IPS-20b (cell line): ENCODE results near the gene CDH13.

Experiments used
- H3K27ac ChIP-seq: one replicate; pipeline ENCODE4 v1.5.1; 2013; ENCODE audit warnings: low read length
- H3K27me3 ChIP-seq: 2 replicates; pipeline ENCODE4 v1.6.1; 2013; ENCODE audit warnings: mild to moderate bottlenecking, low read length, inconsistent platforms; ENCODE audit not compliant: insufficient read depth
- H3K36me3 ChIP-seq: 2 replicates; pipeline ENCODE4 v1.6.1; 2013; ENCODE audit warnings: low read depth, mild to moderate bottlenecking, inconsistent platforms, low read length, moderate library complexity; ENCODE audit not compliant: insufficient read depth
- H3K4me1 ChIP-seq: 2 replicates; pipeline ENCODE4 v1.6.1; 2013; ENCODE audit warnings: mild to moderate bottlenecking, control low read depth, inconsistent platforms, low read length, moderate library complexity; ENCODE audit not compliant: insufficient read depth
- H3K4me3 ChIP-seq: 2 replicates; pipeline ENCODE4 v1.5.1; 2013; ENCODE audit warnings: mild to moderate bottlenecking, low read length, inconsistent platforms
- H3K9ac ChIP-seq: 2 replicates; pipeline ENCODE4 v1.6.1; 2013; ENCODE audit warnings: low read depth, mild to moderate bottlenecking, inconsistent platforms, low read length, moderate library complexity
- H3K9me3 ChIP-seq: 2 replicates; pipeline ENCODE4 v1.6.1; 2013; ENCODE audit warnings: mild to moderate bottlenecking, low read depth, low read length, inconsistent platforms; ENCODE audit not compliant: insufficient read depth

Gene CDH13

DNA sequence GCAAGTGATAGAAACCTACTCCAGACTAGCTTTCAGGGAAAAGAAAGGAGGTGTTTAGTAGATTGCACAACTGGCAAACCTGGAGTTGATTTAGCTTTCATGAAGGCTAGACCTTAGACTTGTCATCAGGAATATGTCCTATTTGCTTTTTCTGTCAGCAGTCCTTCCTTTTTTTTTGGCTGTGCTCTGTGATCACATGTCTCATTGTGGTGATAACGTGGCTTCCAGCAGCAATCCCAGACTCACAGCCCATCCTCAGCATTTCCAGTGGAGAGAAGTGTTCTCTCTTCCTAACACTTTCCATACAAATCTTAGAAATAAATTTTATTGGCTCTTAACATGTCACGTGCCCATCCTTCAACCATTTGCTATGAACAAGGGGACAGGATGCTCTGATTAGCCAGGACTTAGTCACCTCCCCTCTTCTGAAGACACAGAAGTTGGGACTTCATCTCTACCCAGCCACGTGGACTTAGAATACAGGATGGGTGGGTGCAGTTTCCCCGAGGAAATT lies 74.7 kb downstream of the CDH13 start:
- Histone ChIP-seq H3K4me1 (peaks cover 3% of the 10 kb centered on the region; the same call in 1 of the 2 replicates), H3K36me3 (no peaks in the 10 kb centered on the region), H3K9me3 (no peaks in the 10 kb centered on the region), H3K9ac (no peak overlapping the region), H3K27ac (no peak overlapping the region), H3K4me3 (no peak overlapping the region), H3K27me3 (no peaks in the 10 kb centered on the region)

DNA sequence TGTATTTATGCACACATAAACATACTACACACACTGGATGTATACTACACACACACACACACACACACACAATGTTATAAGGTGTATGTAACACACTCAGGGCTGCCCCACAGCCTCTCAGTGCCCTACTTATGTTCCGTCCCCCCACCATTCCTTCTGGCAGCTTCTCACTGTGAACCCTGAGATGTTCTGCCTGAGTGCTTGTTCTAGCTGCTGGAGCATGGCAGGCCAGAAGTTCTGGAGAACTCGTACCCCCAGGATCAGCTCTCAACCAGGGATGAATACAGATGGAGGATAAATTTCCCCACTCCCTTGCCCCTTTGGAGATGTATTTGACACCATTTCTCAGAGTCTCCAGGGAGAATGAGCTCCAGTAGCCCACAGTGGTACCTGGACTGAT lies 76.4 kb downstream of the CDH13 start:
- no peaks in the 10 kb centered on the region for H3K27me3 ChIP-seq
- no peak overlapping the region for H3K9ac ChIP-seq
- no peaks in the 10 kb centered on the region for H3K36me3 ChIP-seq
- H3K4me1 ChIP-seq = peaks cover 17% of the 10 kb centered on the region; the same call in 1 of the 2 replicates
- H3K27ac ChIP-seq = no peak overlapping the region
- no peak overlapping the region for H3K4me3 ChIP-seq
- H3K9me3 ChIP-seq = no peaks in the 10 kb centered on the region

DNA sequence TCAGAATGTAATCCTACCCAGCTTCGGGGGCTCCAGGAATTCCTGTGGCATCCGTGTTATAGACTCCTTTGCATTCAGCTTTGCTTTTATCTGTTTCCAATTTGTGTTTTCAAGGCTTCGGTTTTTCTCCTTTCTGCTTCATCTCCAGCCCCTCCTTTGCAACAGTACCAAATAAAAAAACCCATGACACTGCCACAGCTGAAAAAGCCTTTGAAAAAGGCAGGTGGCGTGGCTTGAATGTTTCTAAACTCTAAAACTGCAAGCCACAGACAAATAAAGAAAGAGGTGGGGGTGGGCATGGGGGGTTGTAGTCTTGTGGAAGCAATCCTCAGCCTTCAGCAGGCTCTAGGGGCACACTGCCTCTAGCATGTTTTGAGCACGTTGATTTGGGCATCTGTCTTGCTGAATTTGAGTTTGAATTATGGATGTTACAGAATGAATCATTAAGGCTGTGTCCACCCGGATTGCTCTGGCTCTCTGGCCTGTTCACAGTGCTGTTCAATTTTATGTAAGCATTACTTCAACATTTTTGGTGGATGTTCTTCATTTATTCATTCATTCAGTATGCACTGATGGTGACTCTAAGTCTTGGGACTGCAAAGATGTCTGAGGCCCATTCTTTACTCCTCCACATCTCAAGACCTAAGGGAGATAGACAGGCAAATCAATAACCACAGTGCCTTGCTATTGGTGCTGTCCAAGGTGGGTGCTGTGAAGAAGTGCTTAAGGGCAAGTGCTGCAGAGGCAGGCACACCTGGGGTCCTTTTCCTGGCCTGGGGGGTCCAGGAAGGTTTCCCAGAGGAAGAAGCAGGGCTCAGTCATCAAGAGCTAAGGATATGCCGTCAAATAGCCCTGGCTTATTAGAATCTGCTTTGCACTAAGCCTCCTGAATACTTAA lies 77.4 kb downstream of the CDH13 start:
- peaks cover 23% of the 10 kb centered on the region; the same call in 1 of the 2 replicates for H3K4me1 ChIP-seq

DNA sequence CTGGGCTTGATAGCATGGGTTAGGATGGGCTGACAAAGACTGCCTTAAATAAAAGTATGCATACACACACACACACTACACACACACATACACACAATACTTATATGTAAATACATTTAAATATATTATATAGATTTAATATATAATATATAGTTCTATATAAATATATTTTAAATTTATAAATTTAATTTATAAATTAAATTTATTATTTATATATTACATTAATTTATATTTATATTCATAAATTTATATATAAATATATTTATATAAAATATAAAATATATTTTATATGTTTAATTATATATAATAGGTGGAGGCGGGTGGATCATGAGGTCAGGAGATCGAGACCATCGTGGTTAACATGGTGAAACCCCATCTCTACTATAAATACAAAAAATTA lies 83.2 kb downstream of the CDH13 start:
- no peak overlapping the region for H3K9ac ChIP-seq
- H3K9me3 ChIP-seq = no peaks in the 10 kb centered on the region
- no peak overlapping the region for H3K27ac ChIP-seq

More for the DNA sequence above, 77.4 kb downstream of the CDH13 start:
- Histone ChIP-seq H3K9ac (no peak overlapping the region), H3K27me3 (no peaks in the 10 kb centered on the region), H3K36me3 (no peaks in the 10 kb centered on the region), H3K27ac (no peak overlapping the region), H3K9me3 (no peaks in the 10 kb centered on the region), H3K4me3 (no peak overlapping the region)

DNA sequence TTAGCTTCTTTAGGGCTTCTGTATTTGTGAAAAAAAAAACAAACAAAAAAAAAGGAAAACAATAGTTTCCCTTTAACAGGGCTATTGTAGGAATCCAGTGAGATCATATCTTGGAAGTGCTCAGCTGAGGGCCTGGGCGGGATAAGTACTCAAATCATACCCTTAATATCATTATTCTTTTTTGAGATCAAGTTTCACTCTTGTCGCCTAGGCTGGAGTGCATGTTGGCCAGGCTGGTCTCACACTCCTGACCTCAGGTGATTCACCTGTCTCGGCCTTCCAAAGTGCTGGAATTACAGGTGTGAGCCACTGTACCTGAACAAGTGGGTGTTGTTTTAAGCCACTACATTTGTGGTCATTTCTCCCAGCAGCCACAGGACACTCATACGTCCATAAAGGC lies 87.0 kb downstream of the CDH13 start:
- H3K4me1 ChIP-seq = peaks cover 9% of the 10 kb centered on the region; the same call in 1 of the 2 replicates
- H3K4me3 ChIP-seq = no peak overlapping the region
- no peaks in the 10 kb centered on the region for H3K27me3 ChIP-seq
- no peak overlapping the region for H3K9ac ChIP-seq
- H3K36me3 ChIP-seq = no peaks in the 10 kb centered on the region
- no peak overlapping the region for H3K27ac ChIP-seq
- no peaks in the 10 kb centered on the region for H3K9me3 ChIP-seq

More for the DNA sequence above, 83.2 kb downstream of the CDH13 start:
- no peaks in the 10 kb centered on the region for H3K27me3 ChIP-seq
- no peaks in the 10 kb centered on the region for H3K36me3 ChIP-seq
- H3K4me3 ChIP-seq = no peak overlapping the region
- peaks cover 20% of the 10 kb centered on the region; the same call in 1 of the 2 replicates for H3K4me1 ChIP-seq

DNA sequence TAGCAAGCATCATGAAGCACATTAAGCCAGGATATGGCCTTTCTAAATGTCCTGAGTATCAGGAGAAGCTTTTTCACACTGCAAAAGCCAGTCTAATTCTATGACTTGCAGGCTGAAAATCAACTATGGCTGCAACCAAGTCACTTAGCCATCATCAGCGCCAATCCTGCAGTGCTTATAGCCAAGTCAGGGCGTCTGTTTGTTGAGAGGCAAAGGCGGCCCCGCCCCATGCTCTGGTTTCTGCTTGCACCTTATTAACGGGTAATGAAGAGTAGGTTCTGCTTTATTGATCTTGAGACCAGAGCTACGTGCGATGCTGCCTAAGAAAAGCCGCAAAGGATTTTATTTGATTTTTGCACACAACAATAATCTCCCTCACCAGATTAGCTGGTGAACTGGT lies 88.4 kb downstream of the CDH13 start:
- H3K4me3 ChIP-seq = no peak overlapping the region

DNA sequence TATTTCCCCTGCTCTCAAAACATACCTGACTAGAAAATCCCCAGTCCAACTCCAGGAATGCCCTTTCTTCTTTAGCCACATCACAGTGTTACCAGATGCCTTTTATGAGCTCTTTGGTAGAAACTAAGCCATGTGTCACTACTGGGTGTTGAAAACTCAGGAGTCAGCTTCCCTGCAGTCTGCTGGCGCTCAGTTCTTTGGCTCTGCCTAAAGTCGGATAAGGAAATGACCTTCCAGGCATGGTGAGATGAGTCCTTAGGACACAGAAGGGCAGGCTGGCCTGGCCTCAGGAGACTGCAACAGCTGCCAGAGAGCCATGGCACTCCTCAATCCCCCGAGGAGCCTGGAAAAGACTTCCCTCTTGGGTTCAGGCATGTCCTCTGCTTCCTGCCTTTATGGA lies 89.1 kb downstream of the CDH13 start:
- Histone ChIP-seq H3K27ac (no peak overlapping the region), H3K4me3 (no peak overlapping the region), H3K36me3 (no peaks in the 10 kb centered on the region), H3K27me3 (no peaks in the 10 kb centered on the region), H3K9me3 (no peaks in the 10 kb centered on the region), H3K4me1 (peaks cover 6% of the 10 kb centered on the region; the same call in 1 of the 2 replicates), H3K9ac (no peak overlapping the region)

More for the DNA sequence above, 88.4 kb downstream of the CDH13 start:
- no peak overlapping the region for H3K9ac ChIP-seq
- no peaks in the 10 kb centered on the region for H3K27me3 ChIP-seq
- peaks cover 6% of the 10 kb centered on the region; the same call in 1 of the 2 replicates for H3K4me1 ChIP-seq
- H3K27ac ChIP-seq = no peak overlapping the region
- no peaks in the 10 kb centered on the region for H3K36me3 ChIP-seq
- H3K9me3 ChIP-seq = no peaks in the 10 kb centered on the region

DNA sequence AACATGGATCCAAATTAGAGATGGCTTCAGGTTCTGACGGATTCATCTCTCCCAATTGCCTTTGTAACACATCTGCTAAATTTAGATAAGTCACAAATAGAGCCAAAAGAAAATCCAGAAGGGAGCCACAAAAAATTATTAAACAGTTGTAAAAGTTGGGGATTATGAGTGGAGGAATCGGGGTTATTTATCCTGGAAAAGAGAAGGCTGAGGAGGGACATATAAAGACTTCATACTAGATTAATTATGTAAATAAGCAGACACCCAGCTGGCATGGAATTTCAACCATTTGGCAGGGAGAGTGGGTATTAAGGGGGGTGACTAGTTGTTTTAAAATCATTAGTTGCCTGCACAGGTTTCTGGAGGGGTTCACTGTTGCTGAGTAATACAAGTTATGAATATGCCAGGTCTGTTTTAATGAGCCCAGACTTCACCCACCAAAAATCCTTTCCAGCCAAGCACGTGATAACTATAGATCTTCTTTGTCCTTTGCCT lies 89.6 kb downstream of the CDH13 start:
- Histone ChIP-seq H3K4me1 (peaks cover 6% of the 10 kb centered on the region; the same call in 1 of the 2 replicates), H3K27me3 (no peaks in the 10 kb centered on the region), H3K36me3 (no peaks in the 10 kb centered on the region), H3K9ac (no peak overlapping the region), H3K9me3 (no peaks in the 10 kb centered on the region), H3K4me3 (no peak overlapping the region), H3K27ac (no peak overlapping the region)

DNA sequence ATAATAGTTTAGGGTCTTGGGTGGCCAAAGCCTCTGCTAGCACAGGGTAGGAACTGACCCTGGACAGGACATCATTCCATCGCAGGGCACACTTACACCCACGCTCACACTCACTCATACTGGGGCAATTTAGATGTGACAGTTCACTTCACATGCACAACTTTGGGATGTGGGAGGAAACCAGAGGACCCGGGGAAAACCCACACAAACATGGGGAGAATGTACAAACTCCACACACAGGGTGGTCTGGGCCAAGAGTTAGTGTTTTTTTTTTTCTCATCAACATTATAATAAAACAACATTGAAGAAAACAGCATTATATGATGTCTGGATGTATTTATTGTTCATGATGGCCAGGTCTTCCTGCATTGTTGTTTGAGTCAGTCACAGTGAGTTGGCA lies 93.6 kb downstream of the CDH13 start:
- Histone ChIP-seq H3K27ac (no peak overlapping the region), H3K27me3 (no peaks in the 10 kb centered on the region), H3K4me3 (no peak overlapping the region), H3K36me3 (no peaks in the 10 kb centered on the region), H3K4me1 (peaks cover 6% of the 10 kb centered on the region; the same call in 1 of the 2 replicates), H3K9me3 (no peaks in the 10 kb centered on the region), H3K9ac (no peak overlapping the region)

DNA sequence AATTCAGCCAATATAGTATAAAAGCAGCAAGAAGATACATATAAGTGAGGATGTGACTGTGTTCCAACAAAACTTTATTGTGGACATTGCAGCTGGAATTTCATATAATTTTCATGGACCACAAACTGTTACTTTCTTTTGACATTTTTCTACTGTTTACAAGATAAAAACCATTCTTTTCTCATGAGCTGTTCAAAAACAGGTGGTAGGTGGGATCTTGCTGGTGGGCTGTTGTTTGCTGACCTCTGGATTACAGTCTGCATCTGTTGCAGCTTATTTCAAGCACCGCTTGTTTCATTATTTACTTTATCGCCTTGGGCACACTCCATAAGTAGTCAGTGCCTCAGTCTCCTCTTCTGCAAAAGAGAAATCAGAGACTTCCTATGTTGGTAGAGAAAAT lies 99.5 kb downstream of the CDH13 start:
- Histone ChIP-seq H3K4me3 (no peak overlapping the region), H3K9ac (no peak overlapping the region), H3K4me1 (no peaks in the 10 kb centered on the region), H3K9me3 (no peaks in the 10 kb centered on the region), H3K27me3 (no peaks in the 10 kb centered on the region), H3K36me3 (no peaks in the 10 kb centered on the region), H3K27ac (no peak overlapping the region)

DNA sequence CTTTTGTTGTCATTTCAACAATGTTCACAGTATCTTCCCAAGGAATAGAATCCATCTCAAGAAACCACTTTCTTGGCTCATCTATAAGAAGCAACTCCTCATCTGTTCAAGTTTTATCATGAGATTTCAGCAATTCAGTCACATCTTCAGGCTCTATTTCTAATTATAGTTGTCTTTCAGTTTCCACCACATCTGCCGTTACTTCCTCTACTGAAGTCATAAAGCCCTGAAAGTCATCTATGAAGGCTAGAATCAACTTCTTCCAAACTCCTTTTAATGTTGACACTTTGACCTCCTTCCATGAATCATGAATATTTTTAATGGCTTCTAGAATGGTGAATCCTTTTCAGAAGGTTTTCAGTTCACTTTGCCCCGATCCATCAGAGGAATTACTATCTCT lies 102.1 kb downstream of the CDH13 start:
- Histone ChIP-seq H3K9me3 (no peaks in the 10 kb centered on the region), H3K36me3 (no peaks in the 10 kb centered on the region), H3K4me1 (no peaks in the 10 kb centered on the region), H3K27me3 (no peaks in the 10 kb centered on the region), H3K9ac (no peak overlapping the region), H3K27ac (no peak overlapping the region), H3K4me3 (no peak overlapping the region)

DNA sequence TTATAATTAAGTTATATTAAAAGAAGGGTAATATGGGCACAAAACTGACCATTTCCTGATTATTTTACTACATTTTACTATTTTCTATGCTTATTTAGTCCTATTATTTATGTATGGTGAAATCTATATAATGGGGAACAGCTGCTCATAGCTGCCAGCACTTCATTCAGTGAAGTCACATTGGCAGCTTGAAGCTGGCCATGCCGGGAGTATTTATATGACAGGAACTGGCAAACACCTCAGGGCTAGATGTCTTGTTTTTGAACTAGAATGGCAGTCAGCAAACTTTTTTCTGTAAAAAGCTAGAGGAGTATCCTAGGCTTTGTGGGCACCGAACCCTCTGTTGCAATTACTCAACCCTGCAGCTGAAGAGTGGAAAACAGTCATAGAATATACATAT lies 104.1 kb downstream of the CDH13 start:
- Histone ChIP-seq H3K9me3 (no peaks in the 10 kb centered on the region), H3K9ac (no peak overlapping the region), H3K4me1 (no peaks in the 10 kb centered on the region), H3K27ac (no peak overlapping the region), H3K4me3 (no peak overlapping the region), H3K27me3 (no peaks in the 10 kb centered on the region), H3K36me3 (no peaks in the 10 kb centered on the region)
